Measurements from ENCODE around the gene KLF9. TPM values are rescaled to one million over a fixed set of nuclear protein-coding genes. Genes with fewer than 3 reads are reported as not detected.

The KLF9 gene
- total RNA-seq, 6 experiments from 2014 or later, result 7.9 to 15.7 (median 12.4) TPM

- no peak overlapping the region for H3K4me3 Mint-ChIP-seq
- TF ChIP-seq CTCF (IDR thresholded peaks at IDR 0.05), result no peak
- peaks cover 1% of the 10 kb centered on the region for H3K27me3 Mint-ChIP-seq (ENCODE audit: insufficient read depth)
- DNase-seq, result no peak
- no peaks in the 10 kb centered on the region for H3K36me3 Mint-ChIP-seq (ENCODE audit: low read depth)
- no peaks in the 10 kb centered on the region for H3K9me3 Mint-ChIP-seq
- H3K27ac Mint-ChIP-seq, result no peak overlapping the region
- H3K4me1 Mint-ChIP-seq (ENCODE audit: low read depth), result peaks cover 6% of the 10 kb centered on the region; the same call in 1 of the 2 replicates
Observed at GRCh38 chr9:70452365-70452764, 37.9 kb upstream of the KLF9 start.

DNA sequence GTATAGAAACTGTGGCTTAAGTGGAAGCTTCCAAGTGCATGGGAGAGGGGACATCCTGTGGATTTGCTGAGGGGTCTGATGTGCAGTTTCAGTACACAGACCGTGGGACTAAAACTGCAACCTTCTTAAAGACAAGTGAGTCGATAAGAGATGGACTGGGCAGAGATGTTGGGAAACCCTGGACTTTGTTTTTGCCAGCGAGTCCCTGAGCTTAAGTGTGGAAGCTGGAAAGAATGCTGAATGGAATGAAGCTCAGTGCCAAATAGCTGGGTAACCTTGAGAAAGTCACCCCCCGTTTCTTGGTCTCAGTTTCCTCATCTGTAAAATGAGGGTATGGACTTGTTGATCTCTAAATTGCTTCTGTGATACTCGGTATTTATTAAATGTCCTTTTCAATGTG, 37.3 kb upstream of the KLF9 start:
- Mint-ChIP-seq H3K27me3 (ENCODE audit: insufficient read depth) (peaks cover 1% of the 10 kb centered on the region), H3K9me3 (no peaks in the 10 kb centered on the region), H3K4me3 (no peak overlapping the region), H3K27ac (no peak overlapping the region), H3K4me1 (ENCODE audit: low read depth) (peaks cover 6% of the 10 kb centered on the region; the same call in 1 of the 2 replicates), H3K36me3 (ENCODE audit: low read depth) (no peaks in the 10 kb centered on the region)
- no peak for DNase-seq
- TF ChIP-seq CTCF (IDR thresholded peaks at IDR 0.05), result no peak

GRCh38 chr9:70450738-70451137, 36.3 kb upstream of the KLF9 start:
- Mint-ChIP-seq H3K36me3 (ENCODE audit: low read depth) (no peaks in the 10 kb centered on the region), H3K27me3 (ENCODE audit: insufficient read depth) (peaks cover 1% of the 10 kb centered on the region), H3K9me3 (no peaks in the 10 kb centered on the region), H3K4me3 (no peak overlapping the region), H3K27ac (no peak overlapping the region), H3K4me1 (ENCODE audit: low read depth) (peaks cover 4% of the 10 kb centered on the region; the same call in 1 of the 2 replicates)
- no peak for DNase-seq
- TF ChIP-seq CTCF (IDR thresholded peaks at IDR 0.05), result no peak

DNA sequence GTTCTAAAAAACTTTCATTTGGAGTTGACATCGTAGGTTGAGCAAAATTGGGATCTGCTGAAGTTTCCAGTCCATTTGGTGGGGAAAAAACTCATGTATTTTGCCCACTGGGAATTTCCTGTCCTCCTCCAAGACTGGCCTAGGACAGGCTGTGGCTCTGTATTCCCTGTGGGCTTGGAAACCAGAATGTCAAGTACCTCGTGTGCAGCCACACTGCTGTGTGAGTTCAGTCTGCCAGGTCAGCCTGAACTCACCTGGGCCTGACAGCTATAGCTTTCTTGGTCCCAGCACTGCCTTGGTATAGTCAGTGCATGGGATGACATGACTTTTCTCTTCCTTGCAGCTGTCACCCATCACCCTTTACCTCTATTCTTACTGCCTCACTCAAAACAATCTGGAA, 35.0 kb upstream of the KLF9 start:
- TF ChIP-seq CTCF (IDR thresholded peaks at IDR 0.05), result no peak
- Mint-ChIP-seq H3K36me3 (ENCODE audit: low read depth) (no peaks in the 10 kb centered on the region), H3K27ac (no peak overlapping the region), H3K4me1 (ENCODE audit: low read depth) (no peaks in the 10 kb centered on the region), H3K9me3 (no peaks in the 10 kb centered on the region), H3K4me3 (no peak overlapping the region), H3K27me3 (ENCODE audit: insufficient read depth) (peaks cover 1% of the 10 kb centered on the region)
- DNase-seq, result no peak

- no peak overlapping the region for H3K4me3 Mint-ChIP-seq
- no peak for TF ChIP-seq CTCF (IDR thresholded peaks at IDR 0.05)
- no peaks in the 10 kb centered on the region for H3K36me3 Mint-ChIP-seq (ENCODE audit: low read depth)
- H3K9me3 Mint-ChIP-seq, result no peaks in the 10 kb centered on the region
- no peak for DNase-seq
- no peaks in the 10 kb centered on the region for H3K4me1 Mint-ChIP-seq (ENCODE audit: low read depth)
- H3K27me3 Mint-ChIP-seq (ENCODE audit: insufficient read depth), result peaks cover 1% of the 10 kb centered on the region
- no peak overlapping the region for H3K27ac Mint-ChIP-seq
Observed at GRCh38 chr9:70448919-70449318, 34.5 kb upstream of the KLF9 start.

GRCh38 chr9:70444904-70445303, 30.4 kb upstream of the KLF9 start:
- H3K4me1 Mint-ChIP-seq (ENCODE audit: low read depth), result peaks cover 11% of the 10 kb centered on the region
- H3K27ac Mint-ChIP-seq, result no peak overlapping the region
- H3K36me3 Mint-ChIP-seq (ENCODE audit: low read depth), result no peaks in the 10 kb centered on the region
- no peak overlapping the region for H3K4me3 Mint-ChIP-seq
- TF ChIP-seq CTCF (IDR thresholded peaks at IDR 0.05), result no peak
- H3K27me3 Mint-ChIP-seq (ENCODE audit: insufficient read depth), result peaks cover 1% of the 10 kb centered on the region; the same call in 1 of the 2 replicates
- no peak for DNase-seq
- no peaks in the 10 kb centered on the region for H3K9me3 Mint-ChIP-seq

All from HFFc6 (cell line).